ENCODE results near the gene C2orf78.

DNA sequence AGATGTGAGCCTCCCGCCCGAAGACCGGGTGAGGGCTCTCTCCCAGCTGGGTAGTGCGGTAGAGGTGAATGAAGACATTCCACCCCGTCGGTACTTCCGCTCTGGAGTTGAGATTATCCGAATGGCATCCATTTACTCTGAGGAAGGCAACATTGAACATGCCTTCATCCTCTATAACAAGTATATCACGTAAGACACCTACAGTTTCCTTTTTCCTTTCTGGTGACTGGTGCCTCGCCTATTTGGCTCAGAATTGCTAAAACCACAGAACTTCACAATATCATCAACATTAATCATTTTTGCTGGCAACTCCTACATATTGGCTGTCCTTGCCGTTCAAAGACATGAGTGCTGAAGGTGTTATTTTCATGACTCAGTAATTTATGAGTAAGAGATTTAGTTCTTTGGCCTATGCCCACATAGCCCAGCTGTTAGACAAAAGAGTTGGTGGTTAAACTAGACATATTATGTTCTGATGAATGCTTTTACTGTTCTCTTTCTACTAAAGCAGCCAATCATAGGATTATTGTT lies 47.0 kb downstream of the C2orf78 start:
- TF ChIP-seq POLR2A (IDR thresholded peaks at IDR 0.05) (no peak), CTCF (IDR thresholded peaks at IDR 0.05) (no peak), POLR2AphosphoS5 (IDR thresholded peaks at IDR 0.05) (no peak), EP300 (IDR thresholded peaks at IDR 0.05) (no peak)

Measured in sigmoid colon (tissue), 4 donors.